ENCODE data around the gene DNAAF1.

DNA sequence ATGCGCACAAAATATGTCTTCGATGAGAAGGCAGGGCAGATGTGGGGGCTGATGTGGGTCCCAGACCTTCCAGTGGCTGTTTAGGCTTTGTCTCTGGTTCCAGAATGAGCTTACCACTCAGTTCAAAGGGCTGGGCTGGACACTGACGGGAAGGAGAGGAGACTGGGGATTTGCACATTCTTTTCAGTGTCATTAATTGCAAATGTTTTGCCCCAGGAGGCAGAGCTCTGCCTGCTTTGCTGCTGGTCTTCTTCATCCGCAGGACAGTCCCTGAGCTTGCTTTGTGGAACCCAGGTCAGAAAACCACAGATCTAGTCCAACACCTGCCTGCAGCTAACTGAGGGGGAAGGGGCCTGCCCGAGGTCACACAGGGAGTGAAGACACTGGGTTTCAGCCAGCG is 73.8 kb downstream of the DNAAF1 start:
- TF ChIP-seq, protein P1, sequence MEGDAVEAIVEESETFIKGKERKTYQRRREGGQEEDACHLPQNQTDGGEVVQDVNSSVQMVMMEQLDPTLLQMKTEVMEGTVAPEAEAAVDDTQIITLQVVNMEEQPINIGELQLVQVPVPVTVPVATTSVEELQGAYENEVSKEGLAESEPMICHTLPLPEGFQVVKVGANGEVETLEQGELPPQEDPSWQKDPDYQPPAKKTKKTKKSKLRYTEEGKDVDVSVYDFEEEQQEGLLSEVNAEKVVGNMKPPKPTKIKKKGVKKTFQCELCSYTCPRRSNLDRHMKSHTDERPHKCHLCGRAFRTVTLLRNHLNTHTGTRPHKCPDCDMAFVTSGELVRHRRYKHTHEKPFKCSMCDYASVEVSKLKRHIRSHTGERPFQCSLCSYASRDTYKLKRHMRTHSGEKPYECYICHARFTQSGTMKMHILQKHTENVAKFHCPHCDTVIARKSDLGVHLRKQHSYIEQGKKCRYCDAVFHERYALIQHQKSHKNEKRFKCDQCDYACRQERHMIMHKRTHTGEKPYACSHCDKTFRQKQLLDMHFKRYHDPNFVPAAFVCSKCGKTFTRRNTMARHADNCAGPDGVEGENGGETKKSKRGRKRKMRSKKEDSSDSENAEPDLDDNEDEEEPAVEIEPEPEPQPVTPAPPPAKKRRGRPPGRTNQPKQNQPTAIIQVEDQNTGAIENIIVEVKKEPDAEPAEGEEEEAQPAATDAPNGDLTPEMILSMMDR (IDR thresholded peaks at IDR 0.05), result no peak
- TF ChIP-seq EZH2phosphoT487 (IDR thresholded peaks at IDR 0.05), result no peak
